IgD-negative memory B cell (primary cell): ENCODE measurements around the gene AGPS. TPM values are rescaled to one million over a fixed set of nuclear protein-coding genes. Genes with fewer than 3 reads are reported as not detected.
"Not testable (repeated sequence)": the region's sequence is repeated elsewhere in the genome, so short reads cannot be mapped to it uniquely, and the experiment has no call there.

Experiments used
- H3K27ac Mint-ChIP-seq, 3 donors: one replicate each; pipeline ENCODE4 v1.8.0; 2020 to 2022; ENCODE audit warnings: mild to moderate bottlenecking in 3 of 3, mixed read lengths in 3 of 3, moderate library complexity in 1 of 3
- H3K27me3 Mint-ChIP-seq: one replicate; pipeline ENCODE4 v1.8.0; 2021; ENCODE audit warnings: mixed read lengths
- H3K36me3 Mint-ChIP-seq: one replicate; pipeline ENCODE4 v1.8.0; 2020; ENCODE audit warnings: mild to moderate bottlenecking, mixed read lengths
- H3K4me1 Mint-ChIP-seq, 3 donors: one replicate each; pipeline ENCODE4 v1.8.0; 2020 to 2022; ENCODE audit warnings: mixed read lengths in 3 of 3, mild to moderate bottlenecking in 1 of 3
- H3K4me3 Mint-ChIP-seq, 4 donors: one replicate each; pipeline ENCODE4 v1.8.0; 2020 to 2022; ENCODE audit warnings: mild to moderate bottlenecking in 4 of 4, mixed read lengths in 4 of 4, moderate library complexity in 3 of 4
- H3K9me3 Mint-ChIP-seq, 3 donors: one replicate each; pipeline ENCODE4 v1.8.0; 2020 to 2021; ENCODE audit warnings: mixed read lengths in 3 of 3, mild to moderate bottlenecking in 1 of 3
- polyA plus RNA-seq: library from polyadenylated mRNA; unstranded; fragments of 300-500 nt; fragmentation: Illumina TruSeq; gene quantifications from one replicate; pipeline ENCODE4 v1.2.3, GENCODE V29; 2021

Gene AGPS
- polyA plus RNA-seq, 1 donor from 2014 or later: 11.7 TPM

GRCh38 chr2:177362499-177362898 lies 30.1 kb upstream of the AGPS start:
- H3K4me1 Mint-ChIP-seq: no peaks in the 10 kb centered on the region
- no peaks in the 10 kb centered on the region for H3K27me3 Mint-ChIP-seq
- H3K9me3 Mint-ChIP-seq: no peaks in the 10 kb centered on the region
- no peak overlapping the region for H3K4me3 Mint-ChIP-seq
- peaks cover 6% of the 10 kb centered on the region for H3K36me3 Mint-ChIP-seq
- no peak overlapping the region for H3K27ac Mint-ChIP-seq

- H3K4me3 Mint-ChIP-seq: no peak overlapping the region
- H3K4me1 Mint-ChIP-seq: no peaks in the 10 kb centered on the region
- no peak overlapping the region for H3K27ac Mint-ChIP-seq
- H3K27me3 Mint-ChIP-seq: no peaks in the 10 kb centered on the region
- peaks cover 6% of the 10 kb centered on the region for H3K36me3 Mint-ChIP-seq
- H3K9me3 Mint-ChIP-seq: no peaks in the 10 kb centered on the region
Measured at GRCh38 chr2:177363332-177363731, 29.2 kb upstream of the AGPS start.

GRCh38 chr2:177365764-177366163 lies 26.8 kb upstream of the AGPS start:
- H3K27me3 Mint-ChIP-seq, H3K4me3 Mint-ChIP-seq, H3K4me1 Mint-ChIP-seq, H3K36me3 Mint-ChIP-seq, H3K27ac Mint-ChIP-seq: not testable (repeated sequence)
- H3K9me3 Mint-ChIP-seq: peaks cover 1 to 12% (median 11%) of the 10 kb centered on the region in 3 donors

- not testable (repeated sequence) for H3K4me3 Mint-ChIP-seq, H3K36me3 Mint-ChIP-seq, H3K27me3 Mint-ChIP-seq, H3K4me1 Mint-ChIP-seq
- Mint-ChIP-seq H3K9me3 (peaks cover 13 to 18% (median 17%) of the 10 kb centered on the region in 3 donors), H3K27ac (peak overlapping the region in 1 of 3 donors; percentile 41)
Measured at GRCh38 chr2:177368023-177368422, 24.6 kb upstream of the AGPS start.

GRCh38 chr2:177379354-177379753 lies 13.2 kb upstream of the AGPS start:
- Mint-ChIP-seq H3K9me3 (no peaks in the 10 kb centered on the region), H3K4me3 (no peak overlapping the region), H3K4me1 (peaks cover 0 to under 1% (median 0%) of the 10 kb centered on the region in 3 donors), H3K36me3 (peaks cover 10% of the 10 kb centered on the region), H3K27me3 (no peaks in the 10 kb centered on the region), H3K27ac (no peak overlapping the region)

GRCh38 chr2:177380181-177380580 lies 12.4 kb upstream of the AGPS start:
- H3K4me1 Mint-ChIP-seq: peaks cover 0 to 1% (median 0%) of the 10 kb centered on the region in 3 donors
- no peaks in the 10 kb centered on the region for H3K27me3 Mint-ChIP-seq
- H3K27ac Mint-ChIP-seq: no peak overlapping the region
- H3K9me3 Mint-ChIP-seq: no peaks in the 10 kb centered on the region
- no peak overlapping the region for H3K4me3 Mint-ChIP-seq
- peaks cover 10% of the 10 kb centered on the region for H3K36me3 Mint-ChIP-seq

- Mint-ChIP-seq H3K36me3 (peaks cover 12% of the 10 kb centered on the region), H3K4me1 (peaks cover 0 to 3% (median 3%) of the 10 kb centered on the region in 3 donors), H3K27ac (no peak overlapping the region), H3K4me3 (peak overlapping the region in 1 of 4 donors; percentile 4), H3K27me3 (no peaks in the 10 kb centered on the region), H3K9me3 (no peaks in the 10 kb centered on the region)
Measured at GRCh38 chr2:177383935-177384334, 8.6 kb upstream of the AGPS start.

- peaks cover 13% of the 10 kb centered on the region for H3K36me3 Mint-ChIP-seq
Measured at GRCh38 chr2:177385151-177385550, 7.4 kb upstream of the AGPS start.

GRCh38 chr2:177391822-177392372 lies 676 bp upstream of the AGPS start:
- Mint-ChIP-seq H3K4me1 (peaks cover 33 to 40% (median 37%) of the 10 kb centered on the region in 3 donors), H3K4me3 (peak overlapping the region; percentile 91 to 97 (median 94)), H3K27ac (peak overlapping the region; percentile 48 to 90 (median 80)), H3K36me3 (peaks cover 5% of the 10 kb centered on the region), H3K27me3 (no peaks in the 10 kb centered on the region), H3K9me3 (no peaks in the 10 kb centered on the region)

More at GRCh38 chr2:177385151-177385550, 7.4 kb upstream of the AGPS start:
- Mint-ChIP-seq H3K4me3 (no peak overlapping the region), H3K27ac (no peak overlapping the region), H3K27me3 (no peaks in the 10 kb centered on the region), H3K9me3 (no peaks in the 10 kb centered on the region), H3K4me1 (peaks cover 3 to 6% (median 3%) of the 10 kb centered on the region in 3 donors)

GRCh38 chr2:177393203-177393755 lies 706 bp downstream of the AGPS start:
- peak overlapping the region in 1 of 3 donors; percentile 68 for H3K27ac Mint-ChIP-seq
- H3K4me1 Mint-ChIP-seq: peaks cover 37 to 42% (median 41%) of the 10 kb centered on the region in 3 donors
- H3K36me3 Mint-ChIP-seq: peaks cover 5% of the 10 kb centered on the region
- no peaks in the 10 kb centered on the region for H3K27me3 Mint-ChIP-seq
- H3K9me3 Mint-ChIP-seq: no peaks in the 10 kb centered on the region
- H3K4me3 Mint-ChIP-seq: peak overlapping the region; percentile 91 to 97 (median 94)

GRCh38 chr2:177393824-177394593 lies 1.4 kb downstream of the AGPS start:
- no peaks in the 10 kb centered on the region for H3K9me3 Mint-ChIP-seq

GRCh38 chr2:177394594-177394973 lies 2.0 kb downstream of the AGPS start:
- Mint-ChIP-seq H3K36me3 (peaks cover 5% of the 10 kb centered on the region), H3K4me1 (peaks cover 38 to 52% (median 48%) of the 10 kb centered on the region in 3 donors), H3K4me3 (peak overlapping the region; percentile 9 to 97 (median 36)), H3K27me3 (no peaks in the 10 kb centered on the region), H3K27ac (peak overlapping the region in 1 of 3 donors; percentile 21), H3K9me3 (no peaks in the 10 kb centered on the region)

More at GRCh38 chr2:177393824-177394593, 1.4 kb downstream of the AGPS start:
- Mint-ChIP-seq H3K4me1 (peaks cover 38 to 48% (median 48%) of the 10 kb centered on the region in 3 donors), H3K4me3 (peak overlapping the region; percentile 91 to 97 (median 94)), H3K27ac (peak overlapping the region in 1 of 3 donors; percentile 68), H3K36me3 (peaks cover 5% of the 10 kb centered on the region), H3K27me3 (no peaks in the 10 kb centered on the region)

- Mint-ChIP-seq H3K9me3 (no peaks in the 10 kb centered on the region), H3K36me3 (peaks cover 2% of the 10 kb centered on the region), H3K27ac (no peak overlapping the region), H3K27me3 (no peaks in the 10 kb centered on the region), H3K4me1 (peaks cover 41 to 54% (median 45%) of the 10 kb centered on the region in 3 donors), H3K4me3 (peak overlapping the region in 1 of 4 donors; percentile 16)
Measured at GRCh38 chr2:177395351-177396065, 2.9 kb downstream of the AGPS start.

- Mint-ChIP-seq H3K4me1 (peaks cover 41 to 53% (median 43%) of the 10 kb centered on the region in 3 donors), H3K36me3 (peaks cover 2% of the 10 kb centered on the region), H3K27me3 (no peaks in the 10 kb centered on the region), H3K9me3 (no peaks in the 10 kb centered on the region), H3K4me3 (no peak overlapping the region), H3K27ac (no peak overlapping the region)
Measured at GRCh38 chr2:177396703-177397460, 4.3 kb downstream of the AGPS start.
